Measurements from ENCODE around the gene RPS6KB1. TPM values are rescaled to one million over a fixed set of nuclear protein-coding genes. Genes with fewer than 3 reads are reported as not detected.
A peak's percentile ranks its signal among the peaks of the same experiment; 100 is the strongest.

Gene RPS6KB1
- total and polyA plus RNA-seq, 10 of the 15 experiments (the other 5 are each of a cell fraction or from before 2014, with no cell fraction given) = 6.6 to 33.2 (median 26.0) TPM

GRCh38 chr17:59848778-59849177 lies 44.1 kb upstream of the RPS6KB1 start (continued):
- TF ChIP-seq BCL11A (IDR thresholded peaks at IDR 0.05; ENCODE audit: low read depth, low read length) = 0 out of 2 replicates have a peak, but pooled peaks have one; percentile 33
- no peak for TF ChIP-seq CUX1 (IDR thresholded peaks at IDR 0.05; ENCODE audit: insufficient replicate concordance, low read depth, low read length)
- TF ChIP-seq IKZF1 (conservative IDR thresholded peaks at IDR 0.05) = peak; percentile 59; the same call in 1 of the 2 replicates
- TF ChIP-seq NKRF (conservative IDR thresholded peaks at IDR 0.05) = peak; percentile 22; the same call in 1 of the 2 replicates
- TF ChIP-seq NFIC (IDR thresholded peaks at IDR 0.05; ENCODE audit: low read depth, low read length) = peak; percentile 74
- TF ChIP-seq NBN (IDR thresholded peaks at IDR 0.05) = peak; percentile 56
- no peak for TF ChIP-seq ELK1 (IDR thresholded peaks at IDR 0.05; ENCODE audit: low read depth, low read length)
- no peak for TF ChIP-seq BCLAF1 (IDR thresholded peaks at IDR 0.05)
- peak; percentile 47; the same call in 1 of the 2 replicates for TF ChIP-seq ZNF384 (IDR thresholded peaks at IDR 0.05; ENCODE audit: borderline replicate concordance, low read depth, low read length)
- TF ChIP-seq RCOR1 (conservative IDR thresholded peaks at IDR 0.05; ENCODE audit: low read depth, low read length) = 0 out of 2 replicates have a peak, but pooled peaks have one; percentile 58
- peak; percentile 61 to 75; a peak in 3 of 4 replicates for TF ChIP-seq IKZF2 (IDR thresholded peaks at IDR 0.05)
- TF ChIP-seq CREM (IDR thresholded peaks at IDR 0.05; ENCODE audit: low read depth) = peak; percentile 62; the same call in 1 of the 2 replicates
- TF ChIP-seq NFXL1 (IDR thresholded peaks at IDR 0.05; ENCODE audit: borderline replicate concordance) = no peak
- TF ChIP-seq CBFB (IDR thresholded peaks at IDR 0.05; ENCODE audit: low read depth) = peak; percentile 76
- TF ChIP-seq CHD2 (IDR thresholded peaks at IDR 0.05; ENCODE audit: borderline replicate concordance, low read depth, low read length) = 0 out of 2 replicates have a peak, but pooled peaks have one; percentile 35
- peak; percentile 45; the same call in 1 of the 2 replicates for TF ChIP-seq RELB (IDR thresholded peaks at IDR 0.05; ENCODE audit: low read depth)
- TF ChIP-seq MEF2B (IDR thresholded peaks at IDR 0.05; ENCODE audit: partially characterized antibody, poor library complexity, severe bottlenecking) = peak; percentile 18

Measured in GM12878 (cell line).